GM23248 (cell line): ENCODE measurements around the gene MFSD6. TPM values are rescaled to one million over a fixed set of nuclear protein-coding genes. Genes with fewer than 3 reads are reported as not detected.

ENCODE experiments used
- DNase-seq: peaks from one replicate; pipeline ENCODE4 v3.0.0-alpha.2; 2015
- H2AFZ ChIP-seq: fragments of 200-600 bp; sonication (generic); 2 replicates; pipeline ENCODE4 v1.6.1; 2016; ENCODE audit warnings: antibody characterized with exemption
- H3F3A ChIP-seq: fragments of 200-600 bp; sonication (generic); 2 replicates; pipeline ENCODE4 v1.6.1; 2016; ENCODE audit warnings: mild to moderate bottlenecking, antibody characterized with exemption, mixed run types; ENCODE audit not compliant: insufficient read depth
- H3K27ac ChIP-seq: fragments of 200-600 bp; sonication (generic); 2 replicates; pipeline ENCODE4 v1.5.1; 2016; ENCODE audit warnings: mild to moderate bottlenecking
- H3K27me3 ChIP-seq: fragments of 200-600 bp; sonication (generic); replicated peaks from 2 replicates; pipeline ENCODE4 v1.6.1; 2016; ENCODE audit warnings: mild to moderate bottlenecking; ENCODE audit not compliant: insufficient read depth
- H3K36me3 ChIP-seq: fragments of 200-600 bp; sonication (generic); 2 replicates; pipeline ENCODE4 v1.6.1; 2016; ENCODE audit warnings: low read depth, mild to moderate bottlenecking
- H3K4me1 ChIP-seq: fragments of 200-600 bp; sonication (generic); 2 replicates; pipeline ENCODE4 v1.6.1; 2016; ENCODE audit warnings: mild to moderate bottlenecking; ENCODE audit not compliant: insufficient read depth
- H3K4me2 ChIP-seq: fragments of 200-600 bp; sonication (generic); one replicate; pipeline ENCODE4 v1.6.1; 2016; ENCODE audit warnings: mild to moderate bottlenecking; ENCODE audit not compliant: unreplicated experiment
- H3K4me3 ChIP-seq: fragments of 200-600 bp; sonication (generic); 2 replicates; pipeline ENCODE4 v1.5.1; 2016; ENCODE audit warnings: mild to moderate bottlenecking
- H3K79me2 ChIP-seq: fragments of 200-600 bp; sonication (generic); 2 replicates; pipeline ENCODE4 v1.6.1; 2016; ENCODE audit warnings: mild to moderate bottlenecking; ENCODE audit not compliant: insufficient read depth
- H3K9ac ChIP-seq: fragments of 200-600 bp; sonication (generic); 2 replicates; pipeline ENCODE4 v1.6.1; 2016; ENCODE audit warnings: mild to moderate bottlenecking
- H3K9me2 ChIP-seq: fragments of 200-600 bp; sonication (generic); 2 replicates; pipeline ENCODE4 v1.6.1; 2016; ENCODE audit warnings: mixed run types, mild to moderate bottlenecking, moderate library complexity; ENCODE audit not compliant: insufficient read depth
- H3K9me3 ChIP-seq: fragments of 200-600 bp; sonication (generic); one replicate; pipeline ENCODE4 v1.6.1; 2017; ENCODE audit warnings: low read depth
- H4K20me1 ChIP-seq: fragments of 200-600 bp; sonication (generic); 2 replicates; pipeline ENCODE4 v1.6.0; 2016; ENCODE audit not compliant: insufficient read depth
- EZH2 ChIP-seq: fragments of 200-600 bp; sonication (generic); IDR thresholded peaks from 2 replicates; pipeline ENCODE4 v1.6.1; 2018; ENCODE audit warnings: antibody characterized with exemption, mild to moderate bottlenecking; ENCODE audit not compliant: insufficient read depth, poor library complexity, severe bottlenecking
- EZH2phosphoT487 ChIP-seq: fragments of 200-600 bp; sonication (generic); IDR thresholded peaks from 2 replicates; pipeline ENCODE4 v1.6.1; 2018; ENCODE audit warnings: antibody characterized with exemption, moderate library complexity, mild to moderate bottlenecking, low read depth; ENCODE audit not compliant: insufficient read depth
- WGBS, 2 experiments: methylation state at CpG; one replicate each; pipeline ENCODE4 v1.1.6; 2015 to 2017; ENCODE audit warnings: low lambda C conversion rate in 2 of 2, low coverage in 1 of 2; ENCODE audit errors: missing lambda C conversion rate in 2 of 2; 5-methylcytosine and 5-hydroxymethylcytosine counted together
- in situ Hi-C: fragments of 300-500 bp; cut with MboI; formaldehyde crosslinking; loops from 2 replicates; pipeline ENCODE4 v1.15.0; 2020
- polyA plus RNA-seq: library from polyadenylated mRNA; unstranded; fragments of >200 nt; fragmentation: Nextera tagmentation; extraction: Ambion mirVana; gene quantifications from 2 replicates; pipeline ENCODE4 v1.2.1, GENCODE V29; 2016
- total RNA-seq: library from RNA; depleted of rRNA; stranded (reverse); fragments of >200 nt; shearing (Covaris generic); gene quantifications from 2 replicates; pipeline ENCODE4 v1.2.3, GENCODE V29; 2014

The MFSD6 gene
- total and polyA plus RNA-seq, 2 experiments from 2014 or later = 3.2 to 6.7 TPM

DNA sequence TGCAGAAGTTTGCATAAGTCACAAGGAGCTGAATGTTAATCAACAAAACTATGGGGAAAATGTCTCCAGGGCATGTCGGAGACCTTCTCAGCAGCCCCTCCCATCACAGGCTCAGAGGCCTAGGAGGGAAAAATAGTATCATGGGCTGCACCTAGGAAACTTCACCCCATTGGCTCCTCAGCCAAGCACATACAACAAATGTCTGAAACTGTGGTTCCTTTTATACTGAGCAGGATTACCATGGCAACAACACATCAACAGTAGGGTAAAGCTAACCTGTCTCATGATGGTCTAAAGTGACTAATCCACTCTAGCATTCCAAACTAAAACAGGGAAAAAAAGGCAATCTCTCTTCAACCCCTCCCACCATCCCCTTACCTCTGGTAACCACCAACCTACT is 129.6 kb downstream of the MFSD6 start:
- H3K27me3 ChIP-seq = no peaks in the 10 kb centered on the region
- H4K20me1 ChIP-seq = no peaks in the 10 kb centered on the region
- 0 out of 2 replicates have a peak, but pooled peaks cover 3% of the 10 kb centered on the region for H3K4me1 ChIP-seq
- DNase-seq = peak; percentile 42
- H3K9ac ChIP-seq = no peak overlapping the region
- in situ Hi-C loops = no loop called here
- no peak overlapping the region for H2AFZ ChIP-seq
- H3K79me2 ChIP-seq = no peaks in the 10 kb centered on the region
- H3K27ac ChIP-seq = no peak overlapping the region
- H3F3A ChIP-seq = peaks cover 8% of the 10 kb centered on the region; the same call in 1 of the 2 replicates
- no peaks in the 10 kb centered on the region for H3K9me2 ChIP-seq
- H3K4me3 ChIP-seq = no peak overlapping the region
- no peaks in the 10 kb centered on the region for H3K36me3 ChIP-seq
- H3K4me2 ChIP-seq = no peak overlapping the region
- WGBS, 2 experiments = 83 to 100% methylated on average over 1 of the region's 1 CpG
- no peak for TF ChIP-seq EZH2phosphoT487
- no peak for TF ChIP-seq EZH2
- peaks cover 5% of the 10 kb centered on the region for H3K9me3 ChIP-seq

- no peaks in the 10 kb centered on the region for H3K79me2 ChIP-seq
- DNase-seq = no peak
- H3K9me3 ChIP-seq = peaks cover 5% of the 10 kb centered on the region
- H3K27ac ChIP-seq = no peak overlapping the region
- no peak overlapping the region for H3K9ac ChIP-seq
- in situ Hi-C loops = no loop called here
- H3F3A ChIP-seq = peaks cover 8% of the 10 kb centered on the region; the same call in 1 of the 2 replicates
- H2AFZ ChIP-seq = no peak overlapping the region
- no peaks in the 10 kb centered on the region for H4K20me1 ChIP-seq
- TF ChIP-seq EZH2phosphoT487 = no peak
- TF ChIP-seq EZH2 = no peak
- no peak overlapping the region for H3K4me3 ChIP-seq
- no peak overlapping the region for H3K4me2 ChIP-seq
- no peaks in the 10 kb centered on the region for H3K36me3 ChIP-seq
- no peaks in the 10 kb centered on the region for H3K9me2 ChIP-seq
- no peaks in the 10 kb centered on the region for H3K27me3 ChIP-seq
- H3K4me1 ChIP-seq = 0 out of 2 replicates have a peak, but pooled peaks cover 3% of the 10 kb centered on the region
These were observed 130.0 kb downstream of the MFSD6 start for GRCh38 chr2:190538201-190538600.

DNA sequence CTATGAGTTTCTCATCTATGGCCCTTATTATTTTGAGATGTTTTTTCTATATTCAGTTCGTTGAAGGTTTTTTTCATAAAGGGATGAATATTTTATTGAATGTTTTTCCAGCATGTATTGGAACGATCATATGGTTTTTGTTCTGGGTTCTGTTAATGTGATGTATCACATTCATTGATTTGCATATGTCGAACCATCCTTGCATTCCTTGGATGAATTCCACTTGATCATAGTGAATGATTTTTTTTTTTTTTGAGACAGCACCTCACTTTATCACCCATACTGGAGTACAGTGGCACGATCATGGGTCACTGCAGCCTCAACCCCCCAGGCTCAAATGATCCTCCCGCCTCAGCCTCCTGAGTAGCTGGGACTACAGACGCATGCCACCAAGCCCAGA is 131.9 kb downstream of the MFSD6 start:
- 73 to 74% methylated on average over 6 of the region's 6 CpGs for WGBS, 2 experiments
- in situ Hi-C loops = no loop called here

DNA sequence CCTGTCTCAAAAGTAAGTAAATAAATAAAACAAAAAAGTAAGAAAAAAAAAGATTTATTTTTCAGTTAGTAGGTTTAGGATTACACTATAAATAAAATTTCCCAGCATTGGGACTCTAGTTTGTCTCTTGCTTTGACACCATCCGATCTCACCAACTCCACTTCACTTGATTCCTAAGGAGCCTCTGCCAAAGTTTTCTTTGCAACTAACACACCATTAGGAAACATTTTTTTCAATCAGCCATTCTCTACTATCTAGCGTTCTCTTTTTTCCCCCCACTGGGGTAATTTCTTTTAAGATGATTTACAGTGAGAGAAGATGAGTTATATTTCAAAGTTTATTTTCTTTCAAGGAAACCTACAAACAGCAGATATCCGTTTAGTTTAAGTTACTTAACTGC is 136.9 kb downstream of the MFSD6 start:
- Histone ChIP-seq H3K79me2 (no peaks in the 10 kb centered on the region), H3K9ac (no peak overlapping the region), H3K9me2 (no peaks in the 10 kb centered on the region), H3K27ac (no peak overlapping the region), H2AFZ (peak overlapping the region; percentile 49; the same call in 1 of the 2 replicates), H3K27me3 (no peaks in the 10 kb centered on the region), H4K20me1 (no peaks in the 10 kb centered on the region), H3K36me3 (no peaks in the 10 kb centered on the region), H3K4me2 (peak overlapping the region; percentile 1), H3K4me1 (no peaks in the 10 kb centered on the region), H3K9me3 (peaks cover 5% of the 10 kb centered on the region), H3K4me3 (no peak overlapping the region), H3F3A (no peaks in the 10 kb centered on the region)
- no peak for DNase-seq
- in situ Hi-C loops = no loop called here
- WGBS, 2 experiments = 78 to 80% methylated on average over 3 of the region's 3 CpGs
- TF ChIP-seq EZH2 (no peak), EZH2phosphoT487 (no peak)

More for the DNA sequence above, 131.9 kb downstream of the MFSD6 start:
- Histone ChIP-seq H3K9ac (no peak overlapping the region), H3K9me3 (peaks cover 5% of the 10 kb centered on the region), H3K27me3 (no peaks in the 10 kb centered on the region), H3K27ac (no peak overlapping the region), H3K4me2 (no peak overlapping the region), H3F3A (peaks cover 8% of the 10 kb centered on the region; the same call in 1 of the 2 replicates), H2AFZ (no peak overlapping the region), H3K4me3 (no peak overlapping the region), H3K79me2 (no peaks in the 10 kb centered on the region), H4K20me1 (no peaks in the 10 kb centered on the region), H3K36me3 (no peaks in the 10 kb centered on the region), H3K4me1 (0 out of 2 replicates have a peak, but pooled peaks cover 3% of the 10 kb centered on the region), H3K9me2 (no peaks in the 10 kb centered on the region)
- peak; percentile 25 for DNase-seq
- no peak for TF ChIP-seq EZH2phosphoT487
- no peak for TF ChIP-seq EZH2
